GM21360 (cell line): ENCODE measurements around the gene XBP1.
"Not testable (repeated sequence)": the region's sequence is repeated elsewhere in the genome, so short reads cannot be mapped to it uniquely, and the experiment has no call there.

ENCODE experiments used
- ATAC-seq: cut with Tn5 transposase; IDR thresholded peaks from one replicate; pipeline ENCODE4 v1.9.1; 2021; ENCODE audit warnings: mild to moderate bottlenecking, moderate library complexity; ENCODE audit not compliant: unreplicated experiment

Gene XBP1

DNA sequence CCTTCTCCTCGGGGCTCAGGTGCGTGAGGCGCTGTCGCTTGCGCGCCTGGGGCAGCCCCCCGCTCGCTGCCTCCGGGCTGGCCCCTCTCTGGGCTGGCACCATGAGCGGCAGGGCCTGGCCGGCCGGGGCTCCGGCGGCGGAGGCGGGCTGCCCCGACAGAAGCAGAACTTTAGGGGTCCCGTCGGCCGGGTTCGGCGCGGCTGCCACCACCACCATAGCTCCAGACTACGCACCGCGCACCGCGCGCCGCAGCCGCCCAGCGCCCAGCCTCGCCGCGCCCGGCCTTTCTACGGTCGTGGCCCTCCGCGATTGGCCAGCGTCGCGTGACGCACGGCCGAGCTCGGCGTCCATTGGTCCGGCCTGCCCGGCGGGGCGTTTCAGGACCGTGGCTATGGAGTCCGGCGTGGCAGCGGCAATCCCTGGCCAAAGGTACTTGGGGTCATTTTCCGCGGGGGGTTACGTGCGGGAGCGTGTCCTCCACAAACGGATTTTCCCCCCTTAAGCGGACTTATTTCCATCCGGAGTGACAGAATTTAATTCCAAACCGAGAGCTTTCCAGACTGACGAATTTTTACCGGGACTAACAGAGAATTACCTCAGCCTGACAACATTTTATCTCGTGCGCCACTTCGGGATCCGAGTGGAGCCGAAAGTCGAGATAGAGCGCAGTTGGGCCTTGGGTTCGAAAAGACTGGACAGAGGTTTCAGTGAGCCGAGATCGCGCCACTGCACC lies at the start of gene XBP1:
Gene XBP1, minus strand, starts transcription at position 262 of the 734 bp plus-strand sequence.
- peak; percentile 85 for ATAC-seq

DNA sequence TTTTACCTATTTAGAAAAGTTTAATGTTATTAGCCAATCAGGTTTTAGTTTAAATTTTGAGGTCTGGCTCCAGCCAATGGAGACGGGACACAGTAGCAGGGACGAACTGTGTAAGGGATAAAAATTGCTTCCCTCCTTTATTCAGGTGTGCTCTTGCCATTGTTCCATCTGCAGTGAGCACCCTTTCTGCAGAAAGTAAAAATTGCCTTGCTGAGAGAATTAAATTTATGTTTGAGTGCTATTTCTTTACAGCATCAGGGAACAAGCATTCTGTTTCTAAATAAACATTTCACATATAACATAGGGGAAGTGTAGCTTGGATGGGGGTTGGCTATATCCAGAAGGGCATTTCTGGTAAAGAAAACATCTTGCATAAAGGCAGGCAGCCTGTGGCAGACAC lies 46.6 kb upstream of the XBP1 start:
- no peak for ATAC-seq

DNA sequence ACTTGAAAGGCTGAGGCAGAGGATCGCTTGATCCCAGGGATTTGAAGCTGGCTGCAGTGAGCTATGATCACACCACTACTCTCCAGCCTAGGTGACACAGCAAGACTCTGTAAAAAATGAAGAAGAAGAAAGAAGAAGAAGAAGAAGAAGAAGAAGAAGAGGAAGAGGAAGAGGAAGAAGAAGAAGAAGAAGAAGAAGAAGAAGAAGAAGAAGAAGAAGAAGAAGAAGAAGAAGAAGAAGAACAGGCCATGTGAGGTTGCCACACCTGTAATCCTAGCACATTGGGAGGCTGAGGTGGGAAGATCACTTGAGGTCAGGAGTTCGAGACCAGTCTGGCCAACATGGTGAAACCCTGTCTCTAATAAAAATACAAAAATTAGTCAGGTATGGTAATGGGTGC lies 43.9 kb upstream of the XBP1 start:
- ATAC-seq: not testable (repeated sequence)

DNA sequence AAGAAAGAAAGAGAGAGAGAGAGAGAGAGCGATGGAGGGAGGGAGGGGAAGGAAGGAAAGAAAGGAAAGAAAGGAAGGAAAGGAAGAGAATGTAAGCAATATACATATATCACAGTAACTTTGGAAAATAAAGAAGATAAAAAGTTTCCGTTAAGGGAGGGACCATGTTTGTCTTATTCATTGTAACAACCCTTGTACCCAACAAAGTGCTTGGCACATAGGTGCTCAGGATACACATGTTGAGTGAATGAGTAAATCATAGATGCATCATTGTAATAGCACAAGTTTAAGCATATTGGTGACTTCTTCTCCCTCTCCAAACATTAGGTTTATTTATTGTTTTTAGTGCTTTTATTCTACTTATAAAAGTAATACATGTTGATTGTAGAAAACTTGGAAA lies 43.3 kb upstream of the XBP1 start:
- no peak for ATAC-seq

DNA sequence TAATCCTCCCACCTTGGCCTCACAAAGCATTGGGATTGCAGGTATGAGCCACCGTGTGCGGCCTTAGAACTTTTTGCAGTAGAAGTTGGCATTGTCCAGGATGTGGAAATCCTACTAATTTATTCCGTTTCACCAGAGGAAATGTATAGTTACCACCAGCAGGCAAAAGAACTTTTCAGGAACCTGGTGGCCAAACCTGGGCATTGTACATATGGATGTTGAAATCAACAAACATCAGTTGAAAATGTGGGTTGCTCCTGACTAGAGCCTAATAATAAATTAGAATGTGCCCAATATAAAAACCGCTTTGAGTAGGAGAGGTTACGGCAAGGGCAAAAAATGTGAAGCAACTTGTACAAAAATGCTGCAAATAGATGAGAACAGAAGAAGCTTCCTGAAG lies 40.7 kb upstream of the XBP1 start:
- ATAC-seq: no peak

DNA sequence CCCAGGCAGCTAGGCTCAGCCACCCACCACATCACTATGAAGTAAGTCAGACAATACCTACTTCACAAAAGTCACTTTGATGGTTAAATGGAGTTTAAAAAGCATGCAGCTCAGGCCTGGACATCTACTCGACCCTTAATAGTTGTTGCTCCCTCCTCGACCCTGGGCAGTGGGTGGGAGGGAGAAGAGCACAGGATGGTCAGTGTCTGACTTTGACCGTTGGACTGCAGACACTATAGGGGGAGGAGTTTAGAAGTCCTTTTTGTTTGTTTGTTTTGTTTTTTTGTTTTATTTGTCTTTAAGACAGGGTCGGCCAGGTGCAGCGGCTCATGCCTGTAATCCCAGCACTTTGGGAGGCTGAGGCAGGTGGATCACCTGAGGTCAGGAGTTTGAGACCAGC lies 38.6 kb upstream of the XBP1 start:
- ATAC-seq: no peak

DNA sequence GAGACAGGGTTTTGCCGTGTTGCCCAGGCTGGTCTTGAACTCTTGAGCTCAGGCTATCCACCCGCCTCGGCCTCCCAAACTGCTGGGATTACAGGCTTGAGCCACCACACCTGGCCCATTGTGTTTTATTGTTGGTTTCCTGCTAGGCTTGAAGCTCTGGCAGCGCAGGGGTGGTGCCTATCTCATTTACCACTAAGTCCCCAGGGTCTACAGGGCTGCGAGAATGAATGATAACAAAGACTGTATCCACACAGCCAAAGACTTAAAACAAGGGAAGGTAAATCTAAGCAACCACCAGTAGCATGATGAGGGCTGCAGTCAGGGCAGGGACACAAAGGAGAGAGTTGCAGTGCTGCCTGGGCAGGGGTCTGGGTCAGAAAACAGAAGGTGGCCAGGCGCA lies 37.3 kb upstream of the XBP1 start:
- ATAC-seq: no peak

DNA sequence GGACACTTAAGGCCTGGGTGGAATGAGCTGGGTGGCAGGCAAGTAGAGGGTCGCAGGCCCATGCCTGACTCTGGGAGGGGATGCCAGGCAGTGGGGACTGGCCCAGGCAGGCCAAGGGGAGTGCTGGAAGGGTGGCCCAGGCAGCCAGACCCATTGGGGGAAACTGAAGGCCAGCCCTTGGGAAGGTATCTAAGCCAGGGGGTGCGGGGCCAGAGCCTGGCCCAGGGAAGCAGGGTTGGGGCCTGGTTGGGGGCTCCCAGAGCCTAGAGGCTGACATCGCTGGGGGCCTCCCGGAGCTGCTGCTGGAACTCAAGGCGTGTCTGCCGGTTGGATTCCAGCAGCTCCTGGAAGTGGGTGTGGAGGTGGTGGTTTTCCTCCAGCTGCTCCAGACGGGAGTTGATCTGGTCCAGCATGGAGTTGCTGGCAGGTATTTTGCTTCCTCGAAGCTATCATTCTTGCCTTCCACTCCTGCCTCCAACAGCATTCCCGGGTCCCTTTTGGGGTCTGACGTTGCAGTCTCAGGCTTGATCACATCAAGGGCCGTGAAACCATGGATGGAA lies 35.3 kb upstream of the XBP1 start:
- ATAC-seq: no peak

DNA sequence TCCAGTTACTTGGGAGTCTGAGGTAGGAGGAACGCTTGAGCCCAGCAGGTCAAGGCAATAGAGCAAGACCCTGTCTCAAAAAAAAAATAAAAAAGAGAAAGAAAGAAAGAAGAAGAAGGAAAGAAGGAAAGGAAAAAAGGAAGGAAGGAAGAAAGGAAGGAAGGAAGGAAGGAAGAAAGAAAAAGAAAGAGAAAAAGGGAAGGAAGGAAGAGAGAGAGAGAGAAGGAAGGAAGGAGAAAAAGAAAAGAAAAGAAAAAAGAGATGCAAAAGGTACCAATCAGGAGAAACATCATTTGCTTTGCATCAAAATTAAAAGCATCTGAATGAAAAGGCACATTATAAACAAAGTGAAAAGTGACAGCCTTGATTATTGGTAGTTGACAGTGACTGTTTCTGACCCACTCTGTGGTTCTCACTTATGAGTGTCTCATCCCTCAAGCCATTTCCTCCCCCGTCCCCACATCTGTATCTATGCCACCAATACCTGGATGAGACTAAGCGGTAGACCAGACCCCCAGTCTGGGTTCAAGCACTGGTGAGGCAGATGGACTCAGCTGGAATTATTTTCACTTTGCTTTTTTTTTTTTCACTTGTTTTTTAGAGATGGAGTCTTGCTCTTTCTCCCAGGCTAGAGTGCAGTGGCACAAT lies 33.0 kb upstream of the XBP1 start:
- ATAC-seq: no peak

DNA sequence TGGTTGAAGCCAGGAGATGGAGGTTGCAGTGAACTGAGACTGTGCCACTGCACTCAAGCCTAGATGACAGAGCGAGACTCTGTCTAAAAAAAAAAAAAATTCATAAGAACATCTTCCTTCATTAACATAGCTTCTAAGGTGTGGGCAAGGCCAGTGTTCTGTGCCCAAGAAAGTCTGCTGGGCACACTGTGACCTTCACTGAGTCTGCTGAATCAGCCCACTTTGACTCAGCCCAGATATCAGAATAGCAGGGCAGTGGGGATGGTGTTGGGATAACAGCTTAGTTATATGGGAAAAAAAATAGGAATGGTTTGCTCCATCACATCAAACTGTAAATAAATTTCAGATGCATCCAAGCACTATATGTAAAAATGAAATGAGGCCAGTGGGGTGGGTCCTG lies 32.4 kb upstream of the XBP1 start:
- no peak for ATAC-seq

DNA sequence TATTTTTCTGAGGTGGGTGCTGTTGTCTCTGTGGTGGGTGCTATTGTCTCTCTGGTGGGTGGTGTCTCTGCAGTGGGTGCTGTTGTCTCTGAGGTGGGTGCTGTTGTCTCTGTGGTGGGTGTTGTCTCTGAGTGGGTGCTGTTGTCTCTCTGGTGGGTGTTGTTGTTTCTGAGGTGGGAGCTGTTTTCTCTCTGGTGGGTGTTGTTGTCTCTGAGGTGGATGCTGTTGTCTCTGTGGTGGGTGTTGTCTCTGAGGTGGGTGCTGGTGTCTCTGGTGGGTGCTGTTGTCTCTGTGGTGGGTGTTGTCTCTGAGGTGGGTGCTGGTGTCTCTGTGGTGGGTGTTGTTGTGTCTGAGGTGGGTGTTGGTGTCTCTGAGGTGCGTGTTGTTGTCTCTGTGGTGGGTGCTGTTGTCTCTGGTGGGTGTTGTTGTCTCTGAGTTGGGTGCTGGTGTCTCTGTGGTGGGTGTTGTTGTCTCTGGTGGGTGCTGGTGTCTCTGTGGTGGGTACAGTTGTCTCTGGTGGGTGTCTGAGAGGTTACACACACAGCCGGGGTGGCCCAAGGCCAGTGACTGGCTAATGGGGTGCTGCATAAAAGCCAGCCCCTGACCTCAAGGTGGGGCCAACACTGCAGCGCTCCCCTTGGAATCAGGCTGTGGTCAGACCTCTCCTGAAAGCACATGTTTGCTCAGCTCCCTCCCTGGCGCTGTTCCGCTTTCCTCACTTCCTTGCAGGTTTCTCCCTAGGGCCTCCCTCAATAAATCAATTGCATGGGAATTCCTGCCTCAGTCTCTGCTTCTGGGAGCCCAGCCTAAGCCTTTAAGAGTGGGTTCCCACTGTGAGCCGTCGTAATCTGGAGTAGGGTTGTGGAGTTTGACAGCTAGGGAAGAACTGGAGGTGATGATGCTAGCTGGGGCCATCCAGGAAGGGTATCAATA lies 31.0 kb upstream of the XBP1 start:
- no peak for ATAC-seq

DNA sequence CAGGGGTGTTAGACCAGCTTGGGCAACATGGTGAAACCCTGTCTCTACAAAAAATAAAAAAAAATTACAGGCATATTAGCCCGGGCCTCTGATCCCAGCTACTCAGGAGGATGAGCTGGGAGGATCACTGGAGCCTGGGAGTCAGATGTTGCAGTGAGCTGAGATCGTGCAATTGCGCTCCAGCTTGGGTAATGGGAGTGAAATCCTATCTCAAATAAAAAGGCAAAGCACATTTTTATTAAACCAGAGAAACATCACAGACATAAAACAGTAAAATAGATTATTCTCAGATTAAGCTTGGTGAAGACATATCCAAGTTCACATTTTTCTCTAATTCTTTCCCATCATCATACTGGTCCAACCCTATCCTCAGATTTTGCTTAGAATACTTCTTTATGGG lies 30.1 kb upstream of the XBP1 start:
- ATAC-seq: no peak

DNA sequence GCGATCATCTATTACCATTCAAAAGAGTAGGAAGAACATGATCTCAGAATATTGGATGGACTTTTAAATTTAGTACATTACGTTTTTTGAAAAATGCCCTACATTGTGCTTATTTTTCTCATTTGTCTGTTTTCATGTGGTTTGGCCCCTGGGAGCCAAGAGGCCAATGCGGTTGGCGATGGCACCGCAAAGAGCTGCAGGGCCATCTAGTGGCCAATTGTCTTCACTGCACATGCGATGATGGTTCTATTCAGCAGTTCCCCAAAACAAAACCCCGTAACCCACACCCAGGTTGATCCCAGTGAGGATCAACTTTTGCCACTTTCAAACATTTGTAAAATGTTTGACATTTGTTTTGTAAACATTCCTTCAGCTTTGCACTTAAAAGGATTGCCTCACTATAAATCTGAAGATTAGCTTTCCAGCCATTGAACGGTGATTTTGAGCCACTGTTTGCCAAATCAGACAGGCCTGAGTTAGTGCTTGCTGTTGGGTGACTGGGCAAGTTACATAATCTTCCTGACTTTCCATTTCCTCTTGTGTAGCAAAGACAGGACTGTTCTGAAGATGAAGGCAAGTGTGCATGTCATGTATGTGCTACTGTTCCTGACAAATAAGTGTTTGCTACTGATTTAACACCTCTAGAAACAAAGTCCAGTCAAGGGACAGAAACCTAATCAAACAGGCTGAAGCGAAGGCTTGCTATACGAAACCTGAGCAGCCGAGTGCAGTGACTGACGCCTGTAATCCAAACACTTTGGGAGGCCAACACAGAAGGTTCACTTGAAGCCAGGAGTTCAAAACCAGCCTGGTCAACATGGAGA lies 29.2 kb upstream of the XBP1 start:
- no peak for ATAC-seq

DNA sequence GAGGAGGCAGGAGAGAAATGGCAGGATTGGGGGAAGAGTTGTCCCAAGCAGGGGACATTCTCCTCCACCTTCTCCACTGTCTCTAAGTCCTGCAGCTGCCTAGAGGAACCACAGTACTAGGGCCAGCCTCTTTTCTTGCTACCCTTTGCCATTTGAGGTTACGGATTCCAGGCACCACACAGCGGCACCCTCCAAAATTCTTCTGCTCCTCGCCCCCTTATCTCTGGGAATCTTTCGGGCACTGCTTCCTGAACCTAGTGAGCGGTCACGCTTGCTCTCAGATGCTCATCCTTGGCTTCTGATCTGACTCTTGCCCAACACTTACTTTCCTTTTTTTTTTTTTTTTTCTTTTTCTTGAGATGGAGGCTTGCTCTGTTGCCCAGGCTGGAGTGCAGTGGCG lies 26.6 kb upstream of the XBP1 start:
- ATAC-seq: no peak

DNA sequence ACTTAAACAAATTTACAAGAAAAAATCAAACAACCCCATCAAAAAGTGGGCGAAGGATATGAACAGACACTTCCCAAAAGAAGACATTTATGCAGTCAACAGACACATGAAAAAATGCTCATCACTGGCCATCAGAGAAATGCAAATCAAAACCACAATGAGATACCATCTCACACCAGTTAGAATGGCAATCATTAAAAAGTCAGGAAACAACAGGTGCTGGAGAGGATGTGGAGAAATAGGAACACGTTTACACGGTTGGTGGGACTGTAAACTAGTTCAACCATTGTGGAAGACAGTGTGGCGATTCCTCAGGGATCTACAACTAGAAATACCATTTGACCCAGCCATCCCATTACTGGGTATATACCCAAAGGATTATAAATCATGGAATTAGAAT lies 26.1 kb upstream of the XBP1 start:
- not testable (repeated sequence) for ATAC-seq

DNA sequence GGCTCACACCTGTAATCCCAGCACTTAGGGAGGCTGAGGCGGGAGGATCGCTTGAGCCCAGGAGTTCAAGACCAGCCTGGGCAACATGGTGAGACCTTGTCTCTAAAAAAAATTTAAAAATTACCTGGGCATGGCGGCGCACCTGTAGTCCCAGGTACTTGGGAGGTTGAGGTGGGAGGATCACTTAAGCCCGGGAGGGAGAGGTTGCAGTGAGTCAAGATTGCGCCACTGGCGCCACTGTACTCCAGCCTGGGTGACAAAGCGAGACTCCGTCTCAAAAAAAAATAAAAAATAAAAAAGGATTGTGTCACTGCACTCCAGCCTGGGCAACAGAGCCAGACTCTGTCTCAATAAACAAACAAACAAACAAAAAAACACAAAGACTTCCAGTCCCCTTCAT lies 24.1 kb upstream of the XBP1 start:
- ATAC-seq: not testable (repeated sequence)

DNA sequence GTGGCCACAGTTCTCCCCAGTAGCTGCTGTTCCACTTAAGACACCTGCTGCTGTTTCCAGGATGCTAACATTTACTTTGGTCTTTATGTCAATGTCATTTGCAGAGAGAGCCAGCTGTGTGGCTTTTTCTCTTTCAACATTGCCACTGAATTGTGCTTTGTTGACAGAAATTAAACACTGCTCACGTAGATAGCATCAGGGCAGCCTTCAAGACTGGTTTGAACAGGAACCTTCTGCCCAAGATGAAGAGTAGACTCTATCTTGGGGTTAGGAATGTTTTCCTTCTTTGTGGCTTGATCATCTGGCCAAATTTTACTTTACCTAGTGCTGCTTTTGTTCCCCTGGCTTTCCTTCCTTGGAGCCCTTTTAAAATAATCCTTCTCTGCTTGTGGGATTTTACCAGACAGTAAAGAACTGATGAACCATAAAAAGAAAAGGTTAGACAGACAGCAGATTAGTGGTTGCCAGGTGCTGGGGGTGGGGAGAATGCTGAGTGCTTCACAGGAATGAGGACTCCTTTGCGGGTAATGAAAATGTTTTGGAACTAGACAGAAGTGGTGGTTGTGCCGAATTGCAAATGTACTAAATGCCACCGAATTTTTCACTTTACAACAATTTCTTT lies 22.7 kb upstream of the XBP1 start:
- ATAC-seq: no peak

DNA sequence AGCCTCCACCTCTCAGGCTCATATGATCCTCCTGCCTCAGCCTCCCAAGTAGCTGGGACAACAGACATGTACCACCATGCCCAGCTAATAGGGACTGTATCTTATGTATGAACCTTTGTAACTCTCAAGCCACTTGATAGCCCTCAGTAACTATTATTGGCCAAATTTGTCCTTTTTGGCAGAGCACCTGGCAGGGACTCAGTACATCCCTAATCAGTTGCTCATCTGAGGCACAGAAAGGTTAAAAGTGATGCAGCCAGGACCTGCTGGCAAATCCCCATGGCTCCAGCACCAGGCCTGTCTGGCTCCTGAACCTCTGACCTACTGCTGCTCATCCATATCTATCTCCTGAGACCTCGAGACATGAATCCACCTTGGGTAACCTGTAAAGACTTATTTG lies 21.1 kb upstream of the XBP1 start:
- no peak for ATAC-seq

DNA sequence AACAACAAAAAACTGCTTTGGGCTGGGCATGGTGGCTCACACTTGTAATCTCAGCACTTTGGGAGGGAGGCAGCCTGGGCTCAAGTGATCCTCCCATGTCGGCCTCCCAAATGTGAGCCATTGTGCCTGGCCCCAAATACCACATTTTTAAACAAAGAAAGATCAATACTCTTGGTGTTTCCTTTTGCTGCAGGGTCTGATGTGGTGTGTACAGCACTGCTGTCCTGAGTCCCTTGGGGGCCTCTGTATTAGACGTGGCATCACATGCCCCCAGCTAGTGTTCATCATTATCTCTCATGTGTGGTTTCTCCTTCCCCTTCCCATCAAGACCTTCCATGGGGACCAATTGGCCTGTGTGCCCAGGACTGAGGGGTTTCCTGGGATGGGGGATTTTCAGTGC lies 20.5 kb upstream of the XBP1 start:
- ATAC-seq: no peak
